GM19351 (cell line): ENCODE measurements around the gene ERO1B.
"Not testable (repeated sequence)": the region's sequence is repeated elsewhere in the genome, so short reads cannot be mapped to it uniquely, and the experiment has no call there.

Experiments
- ATAC-seq: cut with Tn5 transposase; IDR thresholded peaks from one replicate; pipeline ENCODE4 v1.9.1; 2021; ENCODE audit warnings: mild to moderate bottlenecking, moderate library complexity; ENCODE audit not compliant: unreplicated experiment

The ERO1B gene

GRCh38 chr1:236281654-236282424, at the start of gene ERO1B:
Gene ERO1B (minus strand): TSS chr1:236281958. CDS start chr1:236281783, 175 bp downstream.
- ATAC-seq, result peak; percentile 74

GRCh38 chr1:236331412-236331811, 49.7 kb upstream of the ERO1B start:
- ATAC-seq, result not testable (repeated sequence)

GRCh38 chr1:236326432-236326831, 44.7 kb upstream of the ERO1B start:
- ATAC-seq, result no peak

- no peak for ATAC-seq
Observed at GRCh38 chr1:236325567-236325966, 43.8 kb upstream of the ERO1B start.

- ATAC-seq, result no peak
Observed at GRCh38 chr1:236323819-236324411, 42.2 kb upstream of the ERO1B start.

GRCh38 chr1:236322566-236323409, 41.0 kb upstream of the ERO1B start:
- ATAC-seq, result no peak

- no peak for ATAC-seq
Observed at GRCh38 chr1:236321101-236321500, 39.3 kb upstream of the ERO1B start.

GRCh38 chr1:236320671-236321070, 38.9 kb upstream of the ERO1B start:
- no peak for ATAC-seq

GRCh38 chr1:236320214-236320613, 38.5 kb upstream of the ERO1B start:
- ATAC-seq, result no peak

- ATAC-seq, result no peak
Observed at GRCh38 chr1:236316437-236316836, 34.7 kb upstream of the ERO1B start.

- no peak for ATAC-seq
Observed at GRCh38 chr1:236315518-236315917, 33.8 kb upstream of the ERO1B start.

- no peak for ATAC-seq
Observed at GRCh38 chr1:236315092-236315491, 33.3 kb upstream of the ERO1B start.

GRCh38 chr1:236314050-236314449, 32.3 kb upstream of the ERO1B start:
- not testable (repeated sequence) for ATAC-seq

- no peak for ATAC-seq
Observed at GRCh38 chr1:236313427-236313826, 31.7 kb upstream of the ERO1B start.

- ATAC-seq, result no peak
Observed at GRCh38 chr1:236311040-236311439, 29.3 kb upstream of the ERO1B start.

GRCh38 chr1:236308827-236309226, 27.1 kb upstream of the ERO1B start:
- ATAC-seq, result no peak

- no peak for ATAC-seq
Observed at GRCh38 chr1:236307435-236307834, 25.7 kb upstream of the ERO1B start.

- no peak for ATAC-seq
Observed at GRCh38 chr1:236304682-236305081, 22.9 kb upstream of the ERO1B start.

- peak; percentile 90 for ATAC-seq
Observed at GRCh38 chr1:236303675-236304074, 21.9 kb upstream of the ERO1B start.

GRCh38 chr1:236302941-236303340, 21.2 kb upstream of the ERO1B start:
- no peak for ATAC-seq

GRCh38 chr1:236301958-236302335, 20.2 kb upstream of the ERO1B start:
- ATAC-seq, result no peak
